ENCODE data around the gene GRIN2A. TPM values are rescaled to one million over a fixed set of nuclear protein-coding genes. Genes with fewer than 3 reads are reported as not detected.

Gene GRIN2A
- total and polyA plus RNA-seq, 2 of the 8 experiments (the other 6 are each of a cell fraction or from before 2014, with no cell fraction given), result 0.18 to 1.8 TPM

GRCh38 chr16:10086620-10087019 is 95.6 kb downstream of the GRIN2A start:
- H2BK15ac ChIP-seq (ENCODE audit: low read length), result no peak overlapping the region
- H3K9me3 ChIP-seq (ENCODE audit: insufficient read depth in 2 of 2, low read depth in 1 of 2, low read length in 1 of 2), result no peaks in the 10 kb centered on the region
- no peak overlapping the region for H3K9ac ChIP-seq (replicated peaks in 1 of 4; ENCODE audit: extremely low read depth in 1 of 4, low read depth in 3 of 4, low read length in 3 of 4)
- H3K4me3 ChIP-seq (ENCODE audit: extremely low read depth in 1 of 4, insufficient read depth in 2 of 4, low read depth in 3 of 4, low read length in 4 of 4), result no peak overlapping the region
- no peak for TF ChIP-seq SIRT6 (IDR thresholded peaks at IDR 0.05; ENCODE audit: low read length)
- H3K14ac ChIP-seq (ENCODE audit: insufficient read length), result no peak overlapping the region
- H2AFZ ChIP-seq (ENCODE audit: low read length), result no peak overlapping the region
- no peak overlapping the region for H2BK20ac ChIP-seq (ENCODE audit: low read length)
- H3K4me2 ChIP-seq (ENCODE audit: insufficient read depth in 1 of 2, low read depth in 2 of 2, low read length in 2 of 2), result no peak overlapping the region
- H4K91ac ChIP-seq (replicated peaks; ENCODE audit: insufficient read length, low read length), result no peak overlapping the region
- H4K5ac ChIP-seq (ENCODE audit: insufficient read length, low read depth, low read length), result no peak overlapping the region
- ChIA-PET CTCF (ENCODE audit: partially characterized antibody) (interaction anchor here (1.2 to 2.0 kb wide), 2 partner anchors 392 to 438 kb away, joined by 3 to 5 read pairs; no protein-coding TSS in a partner anchor), POLR2A (ENCODE audit: partially characterized antibody) (no interaction called here)
- H3K4me1 ChIP-seq (replicated peaks in 1 of 4; ENCODE audit: control insufficient read depth in 3 of 4, insufficient read depth in 4 of 4, low read length in 3 of 4), result no peaks in the 10 kb centered on the region
- no peak for DNase-seq (ENCODE audit: low read depth in 1 of 2, low spot score in 2 of 2)
- no peaks in the 10 kb centered on the region for H3K79me2 ChIP-seq (ENCODE audit: control insufficient read depth in 1 of 2, insufficient read depth in 2 of 2, low read length in 2 of 2)
- no peak overlapping the region for H3K18ac ChIP-seq (ENCODE audit: extremely low read depth, low read length)
- FAIRE-seq, result no peak
- H2BK120ac ChIP-seq (replicated peaks; ENCODE audit: low read depth, low read length), result no peak overlapping the region
- H2BK5ac ChIP-seq (ENCODE audit: low read depth, low read length), result no peak overlapping the region
- no peak overlapping the region for H4K8ac ChIP-seq (ENCODE audit: extremely low read depth, insufficient read depth, low read length)
- no peak overlapping the region for H3K4ac ChIP-seq (replicated peaks; ENCODE audit: insufficient read length, low read depth, low read length)
- no peak overlapping the region for H2BK12ac ChIP-seq (ENCODE audit: low read depth, low read length)
- H2AK5ac ChIP-seq (ENCODE audit: low read depth, low read length), result no peak overlapping the region
- 62% methylated on average over 3 of the region's 3 CpGs; no CpG with 5 or more reads in 1 of the 2 experiments for WGBS, 2 experiments (ENCODE audit: extremely low coverage in 1 of 2, insufficient coverage in 1 of 2, insufficient read length in 1 of 2, insufficient replicate concordance in 2 of 2, low coverage in 1 of 2, low lambda C conversion rate in 2 of 2, missing lambda C conversion rate in 1 of 2)
- H3K27me3 ChIP-seq (replicated peaks in 1 of 4; ENCODE audit: control insufficient read depth in 3 of 4, extremely low read depth in 1 of 4, insufficient read depth in 3 of 4, low read length in 3 of 4), result no peaks in the 10 kb centered on the region
- no peaks in the 10 kb centered on the region for H3K79me1 ChIP-seq (ENCODE audit: low read depth, low read length)
- no peaks in the 10 kb centered on the region for H4K20me1 ChIP-seq (replicated peaks in 1 of 2; ENCODE audit: control insufficient read depth in 1 of 2, insufficient read depth in 2 of 2, low read length in 2 of 2)
- H3K23ac ChIP-seq (ENCODE audit: insufficient read length), result no peak overlapping the region
- H3K56ac ChIP-seq (replicated peaks; ENCODE audit: insufficient read length, low read depth, low read length), result no peak overlapping the region
- H3K23me2 ChIP-seq (ENCODE audit: low read depth, low read length), result no peaks in the 10 kb centered on the region
- no peaks in the 10 kb centered on the region for H3K36me3 ChIP-seq (ENCODE audit: control insufficient read depth in 2 of 4, insufficient read depth in 4 of 4, low read length in 3 of 4)
- no peak overlapping the region for H3K27ac ChIP-seq (ENCODE audit: low read depth, low read length)
